HG03103 (cell line): ENCODE data around the gene HMX2.

ENCODE experiments used
- ATAC-seq: cut with Tn5 transposase; IDR thresholded peaks from one replicate; pipeline ENCODE4 v1.9.1; 2021; ENCODE audit warnings: low read depth; ENCODE audit not compliant: unreplicated experiment

HMX2 gene

GRCh38 chr10:123147635-123148413 is at the start of gene HMX2:
Gene HMX2 (plus strand): TSS chr10:123148136. CDS start chr10:123148379, 243 bp downstream.
- peak; percentile 36 for ATAC-seq

- no peak for ATAC-seq
These were observed 47.7 kb upstream of the HMX2 start for GRCh38 chr10:123100030-123100762.

- no peak for ATAC-seq
These were observed 46.1 kb upstream of the HMX2 start for GRCh38 chr10:123101872-123102271.

GRCh38 chr10:123102673-123103072 is 45.3 kb upstream of the HMX2 start:
- no peak for ATAC-seq

GRCh38 chr10:123103944-123104343 is 44.0 kb upstream of the HMX2 start:
- no peak for ATAC-seq

GRCh38 chr10:123109466-123109865 is 38.5 kb upstream of the HMX2 start:
- ATAC-seq: no peak

- no peak for ATAC-seq
These were observed 30.1 kb upstream of the HMX2 start for GRCh38 chr10:123117644-123118417.

- ATAC-seq: no peak
These were observed 28.9 kb upstream of the HMX2 start for GRCh38 chr10:123119081-123119480.

- ATAC-seq: no peak
These were observed 21.7 kb upstream of the HMX2 start for GRCh38 chr10:123126246-123126645.

GRCh38 chr10:123129618-123130271 is 18.2 kb upstream of the HMX2 start:
- no peak for ATAC-seq

- no peak for ATAC-seq
These were observed 15.1 kb upstream of the HMX2 start for GRCh38 chr10:123132576-123133477.

GRCh38 chr10:123133541-123134342 is 14.2 kb upstream of the HMX2 start:
- ATAC-seq: no peak

- ATAC-seq: no peak
These were observed 13.5 kb upstream of the HMX2 start for GRCh38 chr10:123134343-123134914.

GRCh38 chr10:123134915-123135414 is 13.0 kb upstream of the HMX2 start:
- no peak for ATAC-seq

- peak; percentile 32 for ATAC-seq
These were observed 12.4 kb upstream of the HMX2 start, which contains the start of gene HMX3 for GRCh38 chr10:123135415-123136141. Gene HMX3 (plus strand): TSS chr10:123135970. CDS start chr10:123136051, 81 bp downstream.

- no peak for ATAC-seq
These were observed 11.6 kb upstream of the HMX2 start for GRCh38 chr10:123136221-123136805.
